Adrenal gland (tissue), 12 donors: Measurements from ENCODE around the gene FBXO8. TPM values are rescaled to one million over a fixed set of nuclear protein-coding genes. Genes with fewer than 3 reads are reported as not detected.

Experiments used
- DNase-seq, 7 donors: peaks; one replicate each; pipeline ENCODE4 v3.0.0-alpha.2; 2019 to 2020
- H3K27ac ChIP-seq, 5 donors: fragments of 200-600 bp; sonication (generic) in 4 of 5; 1 replicate in 3 of 5; 2 replicates in 2 of 5; pipeline versions ENCODE4 v1.5.1 to v1.8.0; 2016 to 2020; ENCODE audit warnings: mild to moderate bottlenecking in 1 of 5
- H3K27me3 ChIP-seq: fragments of 200-600 bp; 2 replicates; pipeline ENCODE4 v1.8.0; 2021
- H3K36me3 ChIP-seq, 2 donors: fragments of 200-600 bp; replicated peaks in 1 of 2; 1 replicate in 1 of 2; 2 replicates in 1 of 2; pipeline versions ENCODE4 v1.5.1 to v1.8.0; 2018 to 2022
- H3K4me1 ChIP-seq, 2 donors: fragments of 200-600 bp; replicated peaks in 1 of 2; 1 replicate in 1 of 2; 2 replicates in 1 of 2; pipeline versions ENCODE4 v1.5.1 to v1.8.0; 2018 to 2021
- H3K4me3 ChIP-seq, 4 donors: fragments of 200-600 bp; sonication (generic) in 3 of 4; one replicate each; pipeline ENCODE4 v1.5.1; 2016 to 2018
- H3K9me3 ChIP-seq, 3 donors: fragments of 200-600 bp; sonication (generic) in 1 of 3; replicated peaks in 1 of 3; 1 replicate in 2 of 3; 2 replicates in 1 of 3; pipeline versions ENCODE4 v1.5.1 to v1.8.0; 2016 to 2021
- CTCF ChIP-seq, 6 experiments: fragments of 450-650 bp in 4 of 6; fragments of 200-600 bp in 2 of 6; sonication (generic) in 1 of 6; IDR thresholded peaks; 1 replicate in 5 of 6; 2 replicates in 1 of 6; pipeline versions ENCODE4 v1.5.1 to v1.8.0; 2016 to 2021; ENCODE audit warnings: antibody characterized with exemption in 6 of 6, mild to moderate bottlenecking in 2 of 6, moderate library complexity in 1 of 6
- POLR2A ChIP-seq, 2 donors: fragments of 450-650 bp; IDR thresholded peaks; one replicate each; pipeline ENCODE4 v1.6.1; 2017; ENCODE audit warnings: antibody characterized with exemption in 2 of 2, mild to moderate bottlenecking in 2 of 2, moderate library complexity in 1 of 2
- WGBS, 4 donors: extraction: QIAGEN DNeasy Blood & Tissue Kit in 2 of 4; methylation state at CpG; one replicate each; pipeline versions ENCODE4 v1.1.5 to v1.1.7; 2013 to 2017; 5-methylcytosine and 5-hydroxymethylcytosine counted together
- intact Hi-C, 2 donors: fragments of 100-400 bp; cut with DNase I; formaldehyde crosslinking; loops; one replicate each; pipeline versions ENCODE4 v1.14.1 to v1.15.0; 2022 to 2023
- polyA plus RNA-seq, 3 donors: library from polyadenylated mRNA; stranded (reverse); fragments of 200-250 nt in 2 of 3; fragments of 350-450 nt in 1 of 3; fragmentation: Illumina TruSeq in 1 of 3; extraction: RNeasy Lipid Tissue Mini Kit (QIAGEN cat#74804) in 1 of 3; gene quantifications; one replicate each; pipeline ENCODE4 v1.2.3, GENCODE V29; 2013 to 2014
- total RNA-seq, 9 donors: library from RNA; depleted of rRNA in 4 of 9; stranded (reverse); fragments of >200 nt in 4 of 9; fragments of 120-200 nt in 1 of 9; fragmentation: NEBNext Ultra II Directional in 1 of 9; extraction: Animal tissue kit (Norgen Biotek cat#: 25700) in 1 of 9; gene quantifications; one replicate each; pipeline versions ENCODE4 v1.1.0 to v1.2.4, GENCODE V29; 2013 to 2023
- donor health status: healthy with polysubstance abuse.
- donor health status: Bipolar disorder and iron deficiency.
- donor health status: DM: yes; HTN: yes; CAD: no.
- donor health status: DM: no; HTN: no; CAD: no.
- donor health status: DM: no; HTN: no; CAD: no.
- donor health status: DM: yes; HTN: yes; CAD: no.

FBXO8 gene
- total and polyA plus RNA-seq, 12 donors = 17.9 to 60.9 (median 37.5) TPM

- Histone ChIP-seq H3K27me3 (no peaks in the 10 kb centered on the region), H3K9me3 (no peaks in the 10 kb centered on the region), H3K36me3 (no peaks in the 10 kb centered on the region), H3K4me3 (no peak overlapping the region), H3K27ac (no peak overlapping the region), H3K4me1 (no peaks in the 10 kb centered on the region)
- no peak for DNase-seq
- intact Hi-C loops = no loop called here
- no peak for TF ChIP-seq POLR2A (IDR thresholded peaks at IDR 0.05)
- TF ChIP-seq CTCF (IDR thresholded peaks at IDR 0.05) = no peak
Observed at GRCh38 chr4:174230148-174230547, 53.3 kb downstream of the FBXO8 start.

DNA sequence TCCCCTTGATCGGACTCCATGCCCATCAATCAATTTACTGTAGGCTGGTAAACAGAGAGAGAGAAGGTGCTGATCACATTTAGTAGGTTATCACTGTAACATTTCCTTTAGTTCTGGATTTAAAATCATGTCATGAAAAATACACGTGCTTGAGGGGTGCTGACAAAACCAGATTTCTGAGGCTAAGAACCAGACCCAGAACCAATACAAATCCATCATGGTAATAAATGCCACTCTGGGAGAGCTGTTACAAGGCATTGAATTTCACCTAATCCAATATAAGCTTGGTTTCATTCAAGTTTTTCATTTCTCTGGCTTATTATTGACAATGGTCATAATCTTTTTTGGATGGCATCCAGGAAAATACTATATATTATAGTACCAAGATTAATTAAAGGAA lies 54.5 kb downstream of the FBXO8 start:
- 54 to 72% (median 67%) methylated on average over 2 of the region's 2 CpGs for WGBS, 4 donors
- intact Hi-C loops = loop anchor here in 1 of 2 donors (5.0 kb wide), 1 partner anchor 93 kb away; no protein-coding TSS in a partner anchor

GRCh38 chr4:174225349-174226049 lies 58.0 kb downstream of the FBXO8 start:
- 60 to 63% (median 61%) methylated on average over 9 of the region's 9 CpGs for WGBS, 4 donors

More for the DNA sequence above, 54.5 kb downstream of the FBXO8 start:
- no peaks in the 10 kb centered on the region for H3K36me3 ChIP-seq
- no peaks in the 10 kb centered on the region for H3K4me1 ChIP-seq
- no peak for DNase-seq
- no peak for TF ChIP-seq CTCF (IDR thresholded peaks at IDR 0.05)
- no peak for TF ChIP-seq POLR2A (IDR thresholded peaks at IDR 0.05)
- no peak overlapping the region for H3K4me3 ChIP-seq
- no peaks in the 10 kb centered on the region for H3K27me3 ChIP-seq
- H3K27ac ChIP-seq = no peak overlapping the region
- no peaks in the 10 kb centered on the region for H3K9me3 ChIP-seq

GRCh38 chr4:174224550-174224949 lies 58.9 kb downstream of the FBXO8 start:
- 55 to 68% (median 62%) methylated on average over 1 of the region's 1 CpG for WGBS, 4 donors
- no peak overlapping the region for H3K4me3 ChIP-seq
- H3K27me3 ChIP-seq = no peaks in the 10 kb centered on the region
- no peaks in the 10 kb centered on the region for H3K36me3 ChIP-seq
- intact Hi-C loops = no loop called here
- H3K27ac ChIP-seq = no peak overlapping the region
- TF ChIP-seq POLR2A (IDR thresholded peaks at IDR 0.05) (no peak), CTCF (IDR thresholded peaks at IDR 0.05) (no peak)
- DNase-seq = no peak
- no peaks in the 10 kb centered on the region for H3K4me1 ChIP-seq
- H3K9me3 ChIP-seq = no peaks in the 10 kb centered on the region

More at GRCh38 chr4:174225349-174226049, 58.0 kb downstream of the FBXO8 start:
- no peaks in the 10 kb centered on the region for H3K4me1 ChIP-seq
- no peaks in the 10 kb centered on the region for H3K9me3 ChIP-seq
- no peak overlapping the region for H3K4me3 ChIP-seq
- H3K36me3 ChIP-seq = no peaks in the 10 kb centered on the region
- intact Hi-C loops = loop anchor here in 1 of 2 donors (5.0 kb wide), 1 partner anchor 97 kb away; no protein-coding TSS in a partner anchor
- no peaks in the 10 kb centered on the region for H3K27me3 ChIP-seq
- TF ChIP-seq CTCF (IDR thresholded peaks at IDR 0.05) (no peak), POLR2A (IDR thresholded peaks at IDR 0.05) (no peak)
- H3K27ac ChIP-seq = no peak overlapping the region
- DNase-seq = no peak
